SHP77 (cell line): Measurements from ENCODE around the gene DDRGK1.

Source experiments
- DNase-seq, 2 experiments: peaks; one replicate each; lab custom pipeline; 2025; lab: John Stamatoyannopoulos, UW

DDRGK1 gene

GRCh38 chr20:3235666-3236324 lies 31.3 kb upstream of the DDRGK1 start:
- DNase-seq, result peak in 1 of 2 experiments; percentile 28

GRCh38 chr20:3233991-3234498 lies 29.6 kb upstream of the DDRGK1 start:
- DNase-seq, result no peak

GRCh38 chr20:3233131-3233990 lies 28.9 kb upstream of the DDRGK1 start:
- no peak for DNase-seq

GRCh38 chr20:3231889-3232588 lies 27.6 kb upstream of the DDRGK1 start:
- no peak for DNase-seq

- no peak for DNase-seq
These were observed 26.6 kb upstream of the DDRGK1 start for GRCh38 chr20:3231116-3231515.

- DNase-seq, result no peak
These were observed 25.3 kb upstream of the DDRGK1 start for GRCh38 chr20:3229798-3230197.

GRCh38 chr20:3229158-3229557 lies 24.7 kb upstream of the DDRGK1 start:
- no peak for DNase-seq

- DNase-seq, result no peak
These were observed 24.2 kb upstream of the DDRGK1 start for GRCh38 chr20:3228750-3229032.

- DNase-seq, result no peak
These were observed 23.7 kb upstream of the DDRGK1 start for GRCh38 chr20:3227936-3228749.

GRCh38 chr20:3227506-3227905 lies 23.0 kb upstream of the DDRGK1 start:
- DNase-seq, result no peak

GRCh38 chr20:3226864-3227263 lies 22.4 kb upstream of the DDRGK1 start:
- DNase-seq, result no peak

- no peak for DNase-seq
These were observed 21.6 kb upstream of the DDRGK1 start for GRCh38 chr20:3226093-3226492.

GRCh38 chr20:3224681-3225421 lies 20.4 kb upstream of the DDRGK1 start:
- no peak for DNase-seq

GRCh38 chr20:3223994-3224680 lies 19.7 kb upstream of the DDRGK1 start:
- DNase-seq, result peak in 1 of 2 experiments; percentile 29

GRCh38 chr20:3223651-3223993 lies 19.1 kb upstream of the DDRGK1 start:
- no peak for DNase-seq

GRCh38 chr20:3222635-3223600 lies 18.4 kb upstream of the DDRGK1 start:
- peak; percentile 99 for DNase-seq

GRCh38 chr20:3221398-3222226 lies 17.1 kb upstream of the DDRGK1 start:
- DNase-seq, result no peak

GRCh38 chr20:3218307-3218988 lies 14.0 kb upstream of the DDRGK1 start:
- peak; percentile 66 to 73 for DNase-seq
